HCT116 (cell line): ENCODE measurements around the gene ASMTL. TPM values are rescaled to one million over a fixed set of nuclear protein-coding genes. Genes with fewer than 3 reads are reported as not detected.

Source experiments
- ATAC-seq: fragments of 200-7000 bp; cut with Tn5 transposase; 2 replicates; pipeline ENCODE4 v1.9.1; 2020; ENCODE audit warnings: mild to moderate bottlenecking, moderate library complexity
- BruUV-seq: library from RNA; stranded (reverse); fragments of 400-500 nt; replicated peaks from 2 replicates; lab custom pipeline; 2021; lab: Mats Ljungman, UMichigan
- CTCF ChIA-PET: fragments of 300-600 bp; sonication (Branson Sonifier 250); formaldehyde crosslinking; loops from one replicate; lab custom pipeline; 2021; ENCODE audit warnings: antibody characterized with exemption; lab: Charles Lee
- POLR2A ChIA-PET: fragments of 300-600, 350-600 bp; sonication (Branson Sonifier 250); formaldehyde crosslinking; loops from one replicate; lab custom pipeline; 2021; ENCODE audit warnings: antibody characterized with exemption; lab: Charles Lee
- RAD21 ChIA-PET, 2 experiments: fragments of 300-600 bp; sonication (Branson Sonifier 250); formaldehyde crosslinking; loops; one replicate each; lab custom pipeline; 2023; ENCODE audit warnings: low total read pairs in 2 of 2; ENCODE audit not compliant: uncharacterized antibody in 2 of 2, unreplicated experiment in 2 of 2, low non-redundant PET in 1 of 2; lab: Charles Lee
- DNase-seq: peaks from one replicate; pipeline ENCODE4 v3.0.0-alpha.2; 2010; ENCODE audit warnings: low read depth, low spot score
- H2AFZ ChIP-seq: fragments of 200-600 bp; shearing (Covaris generic), sonication (generic); 2 replicates; pipeline ENCODE4 v1.6.1; 2017; ENCODE audit warnings: low read depth, mixed run types, mixed read lengths, antibody characterized with exemption, low read length; ENCODE audit not compliant: poor library complexity, severe bottlenecking
- H3K27ac ChIP-seq: 2 replicates; pipeline ENCODE4 v1.5.1; 2012; ENCODE audit warnings: low read depth, low read length
- H3K27me3 ChIP-seq: fragments of 200-600 bp; sonication (generic); 2 replicates; pipeline ENCODE4 v1.6.1; 2016; ENCODE audit warnings: mixed run types, low read length, mixed read lengths; ENCODE audit not compliant: insufficient read depth
- H3K36me3 ChIP-seq, 2 experiments: fragments of 200-500 bp in 1 of 2; fragments of 200-600 bp in 1 of 2; sonication (Bioruptor generic) in 1 of 2; sonication (generic) in 1 of 2; 2 replicates each; pipeline versions ENCODE4 v1.5.1 to v1.6.1; 2014 to 2016; ENCODE audit warnings: low read length in 2 of 2, inconsistent platforms in 1 of 2, mixed read lengths in 1 of 2, mixed run types in 1 of 2; ENCODE audit not compliant: insufficient read depth in 2 of 2, control insufficient read depth in 1 of 2
- H3K4me1 ChIP-seq, 2 experiments: fragments of 200-600 bp in 1 of 2; sonication (generic) in 1 of 2; 2 replicates each; pipeline versions ENCODE4 v1.5.1 to v1.6.1; 2012 to 2017; ENCODE audit warnings: low read length in 2 of 2, inconsistent platforms in 1 of 2, mild to moderate bottlenecking in 1 of 2, mixed read lengths in 1 of 2, mixed run types in 1 of 2, moderate library complexity in 1 of 2; ENCODE audit not compliant: insufficient read depth in 2 of 2, control insufficient read depth in 1 of 2
- H3K4me2 ChIP-seq: fragments of 200-600 bp; sonication (generic); 2 replicates; pipeline ENCODE4 v1.6.1; 2017; ENCODE audit warnings: mixed run types, low read length, mixed read lengths
- H3K4me3 ChIP-seq, 2 experiments: fragments of 200-600 bp in 1 of 2; sonication (generic) in 1 of 2; replicated peaks in 1 of 2; 2 replicates each; pipeline ENCODE4 v1.5.1; 2011 to 2016; ENCODE audit warnings: low read length in 2 of 2, control low read depth in 1 of 2, low read depth in 1 of 2, mild to moderate bottlenecking in 1 of 2, mixed read lengths in 1 of 2, mixed run types in 1 of 2
- H3K79me2 ChIP-seq: fragments of 200-600 bp; sonication (generic); 2 replicates; pipeline ENCODE4 v1.6.1; 2017; ENCODE audit warnings: mild to moderate bottlenecking, mixed run types, low read length, moderate library complexity, mixed read lengths; ENCODE audit not compliant: insufficient read depth
- H3K9ac ChIP-seq: fragments of 200-600 bp; sonication (generic); 2 replicates; pipeline ENCODE4 v1.6.1; 2016; ENCODE audit warnings: low read length, mixed read lengths
- H3K9me2 ChIP-seq: fragments of 200-600 bp; sonication (generic), shearing (Covaris generic); 2 replicates; pipeline ENCODE4 v1.6.1; 2017; ENCODE audit warnings: mixed run types, mild to moderate bottlenecking, moderate library complexity; ENCODE audit not compliant: insufficient read depth
- H3K9me3 ChIP-seq, 2 experiments: fragments of 200-500 bp in 1 of 2; fragments of 200-600 bp in 1 of 2; sonication (Bioruptor generic) in 1 of 2; sonication (generic) in 1 of 2; 2 replicates each; pipeline ENCODE4 v1.6.1; 2014 to 2017; ENCODE audit warnings: low read length in 2 of 2, mixed read lengths in 2 of 2, inconsistent platforms in 1 of 2, low read depth in 1 of 2, mild to moderate bottlenecking in 1 of 2, mixed run types in 1 of 2, moderate library complexity in 1 of 2; ENCODE audit not compliant: control insufficient read depth in 1 of 2, insufficient read depth in 1 of 2
- H4K20me1 ChIP-seq: fragments of 200-600 bp; sonication (generic), shearing (Covaris generic); 2 replicates; pipeline ENCODE4 v1.6.1; 2017; ENCODE audit warnings: mixed run types, mild to moderate bottlenecking, moderate library complexity; ENCODE audit not compliant: insufficient read depth
- CBX3 ChIP-seq: IDR thresholded peaks from 2 replicates; pipeline ENCODE4 v1.6.1; 2012; ENCODE audit warnings: low read depth
- CEBPB ChIP-seq: IDR thresholded peaks from 2 replicates; pipeline ENCODE4 v1.6.1; 2012; ENCODE audit warnings: low read depth
- CTCF ChIP-seq, 3 experiments: fragments of 200-600 bp in 1 of 3; sonication (generic) in 1 of 3; IDR thresholded peaks in 2 of 3; conservative IDR thresholded peaks in 1 of 3; 2 replicates each; pipeline ENCODE4 v1.5.1; 2012 to 2017; ENCODE audit warnings: low read depth in 2 of 3, low read length in 2 of 3, antibody characterized with exemption in 1 of 3, borderline replicate concordance in 1 of 3, control low read depth in 1 of 3, mild to moderate bottlenecking in 1 of 3, mixed read lengths in 1 of 3, mixed run types in 1 of 3, moderate library complexity in 1 of 3; ENCODE audit not compliant: insufficient read depth in 1 of 3
- EGR1 ChIP-seq: IDR thresholded peaks from 2 replicates; pipeline ENCODE4 v1.6.1; 2012; ENCODE audit warnings: low read depth
- ELF1 ChIP-seq: IDR thresholded peaks from 2 replicates; pipeline ENCODE4 v1.6.1; 2012; ENCODE audit warnings: low read depth, borderline replicate concordance
- EZH2 ChIP-seq: fragments of 200-600 bp; sonication (generic); IDR thresholded peaks from 2 replicates; pipeline ENCODE4 v1.6.1; 2017; ENCODE audit warnings: antibody characterized with exemption, mixed run types
- POLR2A ChIP-seq: IDR thresholded peaks from 2 replicates; pipeline ENCODE4 v1.7.0; 2011; ENCODE audit warnings: borderline replicate concordance; ENCODE audit not compliant: insufficient read depth, insufficient read length; ENCODE audit errors: extremely low read depth
- POLR2AphosphoS5 ChIP-seq: IDR thresholded peaks from 2 replicates; pipeline ENCODE4 v1.6.1; 2011; ENCODE audit warnings: mild to moderate bottlenecking, low read depth, low read length, moderate library complexity
- SP1 ChIP-seq: IDR thresholded peaks from 2 replicates; pipeline ENCODE4 v1.6.1; 2012; ENCODE audit warnings: low read depth
- TCF7L2 ChIP-seq: IDR thresholded peaks from 2 replicates; pipeline ENCODE4 v1.7.0; 2011; ENCODE audit warnings: borderline replicate concordance, inconsistent platforms; ENCODE audit not compliant: insufficient read depth, insufficient read length; ENCODE audit errors: extremely low read depth
- ZFX ChIP-seq: fragments of 450-650 bp; IDR thresholded peaks from 2 replicates; pipeline ENCODE4 v1.6.1; 2017
- intact Hi-C: fragments of 100-400 bp; cut with micrococcal nuclease; formaldehyde crosslinking; loops from 2 replicates; pipeline ENCODE4 v1.10.0; 2022
- total RNA-seq: library from RNA; stranded (reverse); gene quantifications from one replicate; pipeline ENCODE4 v1.2.1, GENCODE V29; 2021; ENCODE audit not compliant: unreplicated experiment
- TF ChIP-seq, protein P1 (sequence below): IDR thresholded peaks from 2 replicates; pipeline ENCODE4 v1.6.1; 2012

The ASMTL gene
- total RNA-seq, 1 experiment from 2014 or later, result 59.6 TPM

GRCh38 chrX:1361910-1362309 lies 90.8 kb downstream of the ASMTL start:
- RAD21 ChIA-PET, result no interaction called here

More at GRCh38 chrX:1361910-1362309, 90.8 kb downstream of the ASMTL start:
- DNase-seq (no peak), ATAC-seq (no peak)
- Histone ChIP-seq H3K27ac (no peak overlapping the region), H3K9me3 (no peaks in the 10 kb centered on the region), H4K20me1 (no peaks in the 10 kb centered on the region), H3K4me1 (peaks cover 6 to 15% of the 10 kb centered on the region in 2 experiments; a peak in 2 of 4 replicates), H3K36me3 (no peaks in the 10 kb centered on the region), H3K4me2 (peak overlapping the region; percentile 50), H3K27me3 (no peaks in the 10 kb centered on the region), H3K79me2 (no peaks in the 10 kb centered on the region), H3K9ac (no peak overlapping the region), H2AFZ (no peak overlapping the region), H3K9me2 (no peaks in the 10 kb centered on the region), H3K4me3 (no peak overlapping the region)
- intact Hi-C loops, result no loop called here
- no TSS peak for BruUV-seq
- ChIA-PET CTCF (no interaction called here), POLR2A (no interaction called here)
- no peak for TF ChIP-seq ZFX
- TF ChIP-seq, protein P1, sequence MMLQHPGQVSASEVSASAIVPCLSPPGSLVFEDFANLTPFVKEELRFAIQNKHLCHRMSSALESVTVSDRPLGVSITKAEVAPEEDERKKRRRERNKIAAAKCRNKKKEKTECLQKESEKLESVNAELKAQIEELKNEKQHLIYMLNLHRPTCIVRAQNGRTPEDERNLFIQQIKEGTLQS, result no peak
- no peak for TF ChIP-seq POLR2AphosphoS5
- TF ChIP-seq EZH2, result no peak
- no peak for TF ChIP-seq CTCF (IDR thresholded peaks at IDR 0.05 in 2 of 3, conservative IDR thresholded peaks at IDR 0.05 in 1 of 3; ENCODE audit: borderline replicate concordance in 1 of 3, insufficient read depth in 1 of 3, low read depth in 2 of 3, low read length in 2 of 3)
- TF ChIP-seq CBX3, result no peak
- TF ChIP-seq ELF1, result no peak
- no peak for TF ChIP-seq CEBPB
- TF ChIP-seq EGR1, result no peak
- no peak for TF ChIP-seq SP1
- no peak for TF ChIP-seq TCF7L2
- no peak for TF ChIP-seq POLR2A
